HL-60/S4 (cell line): ENCODE results near the gene DENND1B.

ENCODE experiments used
- in situ Hi-C: fragments of 300-500 bp; cut with MboI; formaldehyde crosslinking; loops from 2 replicates; pipeline ENCODE4 v1.14.3; 2022; ENCODE audit warnings: low sequenced_read_pairs

Gene DENND1B

GRCh38 chr1:197686231-197686630 lies 89.0 kb downstream of the DENND1B start:
- in situ Hi-C loops, result no loop called here

- in situ Hi-C loops, result no loop called here
Measured at GRCh38 chr1:197685785-197686184, 89.5 kb downstream of the DENND1B start.

GRCh38 chr1:197683895-197684553 lies 91.3 kb downstream of the DENND1B start:
- in situ Hi-C loops, result no loop called here

- in situ Hi-C loops, result no loop called here
Measured at GRCh38 chr1:197683280-197683679, 92.0 kb downstream of the DENND1B start.

- in situ Hi-C loops, result no loop called here
Measured at GRCh38 chr1:197680311-197680710, 95.0 kb downstream of the DENND1B start.

- in situ Hi-C loops, result no loop called here
Measured at GRCh38 chr1:197677752-197678295, 97.5 kb downstream of the DENND1B start.

- in situ Hi-C loops, result no loop called here
Measured at GRCh38 chr1:197677313-197677712, 98.0 kb downstream of the DENND1B start.

- in situ Hi-C loops, result no loop called here
Measured at GRCh38 chr1:197675583-197676208, 99.6 kb downstream of the DENND1B start.

- in situ Hi-C loops, result no loop called here
Measured at GRCh38 chr1:197674286-197674685, 101.0 kb downstream of the DENND1B start.

- in situ Hi-C loops, result no loop called here
Measured at GRCh38 chr1:197673292-197673691, 102.0 kb downstream of the DENND1B start.

- in situ Hi-C loops, result no loop called here
Measured at GRCh38 chr1:197672347-197672746, 102.9 kb downstream of the DENND1B start.

GRCh38 chr1:197671920-197672319 lies 103.4 kb downstream of the DENND1B start:
- in situ Hi-C loops, result no loop called here

- in situ Hi-C loops, result no loop called here
Measured at GRCh38 chr1:197671140-197671539, 104.1 kb downstream of the DENND1B start.

- in situ Hi-C loops, result no loop called here
Measured at GRCh38 chr1:197666769-197667285, 108.5 kb downstream of the DENND1B start.

- in situ Hi-C loops, result no loop called here
Measured at GRCh38 chr1:197664391-197664790, 110.9 kb downstream of the DENND1B start.

GRCh38 chr1:197663162-197663953 lies 111.9 kb downstream of the DENND1B start:
- in situ Hi-C loops, result no loop called here

GRCh38 chr1:197660389-197660788 lies 114.9 kb downstream of the DENND1B start:
- in situ Hi-C loops, result no loop called here

GRCh38 chr1:197659171-197659570 lies 116.1 kb downstream of the DENND1B start:
- in situ Hi-C loops, result no loop called here

- in situ Hi-C loops, result no loop called here
Measured at GRCh38 chr1:197649188-197649587, 126.1 kb downstream of the DENND1B start.

GRCh38 chr1:197638316-197638715 lies 137.0 kb downstream of the DENND1B start:
- in situ Hi-C loops, result no loop called here

- in situ Hi-C loops, result no loop called here
Measured at GRCh38 chr1:197637406-197637805, 137.9 kb downstream of the DENND1B start.
